Measurements from ENCODE around the gene KDELR1. TPM values are rescaled to one million over a fixed set of nuclear protein-coding genes. Genes with fewer than 3 reads are reported as not detected.
A peak's percentile ranks its signal among the peaks of the same experiment; 100 is the strongest.

The KDELR1 gene
- total RNA-seq (ENCODE audit: unreplicated experiment), result 325 TPM
- long read RNA-seq, transcript KDELR1-201 (5 exons, 1,557 nt), result major isoform, 140 of 151 reads
- long read RNA-seq, partial matches to known transcripts, result 7 of 151 reads
- long read RNA-seq, other reads (novel, unspliced or antisense), result 0 of 151 reads

- DNase-seq (ENCODE audit: low spot score), result peak; percentile 87
- peak within 1 kb of the TSS; percentile 98 for H3K4me3 Mint-ChIP-seq (ENCODE audit: unreplicated experiment)
- TF ChIP-seq, protein P1, sequence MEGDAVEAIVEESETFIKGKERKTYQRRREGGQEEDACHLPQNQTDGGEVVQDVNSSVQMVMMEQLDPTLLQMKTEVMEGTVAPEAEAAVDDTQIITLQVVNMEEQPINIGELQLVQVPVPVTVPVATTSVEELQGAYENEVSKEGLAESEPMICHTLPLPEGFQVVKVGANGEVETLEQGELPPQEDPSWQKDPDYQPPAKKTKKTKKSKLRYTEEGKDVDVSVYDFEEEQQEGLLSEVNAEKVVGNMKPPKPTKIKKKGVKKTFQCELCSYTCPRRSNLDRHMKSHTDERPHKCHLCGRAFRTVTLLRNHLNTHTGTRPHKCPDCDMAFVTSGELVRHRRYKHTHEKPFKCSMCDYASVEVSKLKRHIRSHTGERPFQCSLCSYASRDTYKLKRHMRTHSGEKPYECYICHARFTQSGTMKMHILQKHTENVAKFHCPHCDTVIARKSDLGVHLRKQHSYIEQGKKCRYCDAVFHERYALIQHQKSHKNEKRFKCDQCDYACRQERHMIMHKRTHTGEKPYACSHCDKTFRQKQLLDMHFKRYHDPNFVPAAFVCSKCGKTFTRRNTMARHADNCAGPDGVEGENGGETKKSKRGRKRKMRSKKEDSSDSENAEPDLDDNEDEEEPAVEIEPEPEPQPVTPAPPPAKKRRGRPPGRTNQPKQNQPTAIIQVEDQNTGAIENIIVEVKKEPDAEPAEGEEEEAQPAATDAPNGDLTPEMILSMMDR (IDR thresholded peaks at IDR 0.05; ENCODE audit: unreplicated experiment), result peak; percentile 82
- peaks cover 21% of the 10 kb centered on the region for H3K36me3 Mint-ChIP-seq (ENCODE audit: low read depth, unreplicated experiment)
- peaks cover 13% of the 10 kb centered on the region for H3K4me1 Mint-ChIP-seq (ENCODE audit: unreplicated experiment)
- H3K9me3 Mint-ChIP-seq (ENCODE audit: unreplicated experiment), result peaks cover 4% of the 10 kb centered on the region
- H3K27me3 Mint-ChIP-seq (ENCODE audit: unreplicated experiment), result peaks cover 16% of the 10 kb centered on the region
- peak within 1 kb of the TSS; percentile 81 for H3K27ac Mint-ChIP-seq (ENCODE audit: unreplicated experiment)
Measured at GRCh38 chr19:48391100-48392005, at the start of gene KDELR1. KDELR1 (minus strand) TSS chr19:48391551; CDS start chr19:48391358, 193 bp downstream.

GRCh38 chr19:48436586-48436985 lies 45.2 kb upstream of the KDELR1 start:
- H3K27me3 Mint-ChIP-seq (ENCODE audit: unreplicated experiment), result peaks cover 9% of the 10 kb centered on the region
- no peaks in the 10 kb centered on the region for H3K4me1 Mint-ChIP-seq (ENCODE audit: unreplicated experiment)
- TF ChIP-seq, protein P1 (IDR thresholded peaks at IDR 0.05; ENCODE audit: unreplicated experiment), result no peak
- no peak for DNase-seq (ENCODE audit: low spot score)
- no peaks in the 10 kb centered on the region for H3K9me3 Mint-ChIP-seq (ENCODE audit: unreplicated experiment)
- H3K4me3 Mint-ChIP-seq (ENCODE audit: unreplicated experiment), result no peak overlapping the region
- H3K36me3 Mint-ChIP-seq (ENCODE audit: low read depth, unreplicated experiment), result peaks cover 16% of the 10 kb centered on the region
- H3K27ac Mint-ChIP-seq (ENCODE audit: unreplicated experiment), result no peak overlapping the region

GRCh38 chr19:48433337-48433736 lies 42.0 kb upstream of the KDELR1 start:
- peaks cover 16% of the 10 kb centered on the region for H3K36me3 Mint-ChIP-seq (ENCODE audit: low read depth, unreplicated experiment)
- H3K27ac Mint-ChIP-seq (ENCODE audit: unreplicated experiment), result no peak overlapping the region
- no peak overlapping the region for H3K4me3 Mint-ChIP-seq (ENCODE audit: unreplicated experiment)
- no peaks in the 10 kb centered on the region for H3K4me1 Mint-ChIP-seq (ENCODE audit: unreplicated experiment)
- H3K27me3 Mint-ChIP-seq (ENCODE audit: unreplicated experiment), result peaks cover 4% of the 10 kb centered on the region
- TF ChIP-seq, protein P1 (IDR thresholded peaks at IDR 0.05; ENCODE audit: unreplicated experiment), result no peak
- H3K9me3 Mint-ChIP-seq (ENCODE audit: unreplicated experiment), result no peaks in the 10 kb centered on the region
- DNase-seq (ENCODE audit: low spot score), result no peak

DNA sequence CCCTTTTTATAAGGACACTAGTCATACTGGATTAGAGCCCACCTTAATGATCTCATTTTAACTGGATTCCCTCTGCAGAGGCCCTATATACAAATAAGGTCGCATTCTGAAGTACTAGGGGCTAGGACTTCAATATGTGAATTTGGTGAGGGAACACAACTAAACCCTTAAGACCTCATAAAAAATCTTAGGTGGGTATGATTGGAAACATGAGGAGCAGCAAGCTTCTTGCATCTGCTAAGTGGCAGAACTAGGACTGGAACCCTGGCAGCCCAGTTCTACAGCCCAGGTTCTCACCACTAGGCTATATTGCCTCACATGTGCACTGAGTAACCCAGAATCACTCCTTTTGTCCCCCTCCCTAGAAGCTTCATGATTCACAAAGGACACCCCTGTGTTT lies 37.3 kb upstream of the KDELR1 start:
- Mint-ChIP-seq H3K4me1 (ENCODE audit: unreplicated experiment) (peaks cover 14% of the 10 kb centered on the region), H3K27me3 (ENCODE audit: unreplicated experiment) (peaks cover 10% of the 10 kb centered on the region), H3K4me3 (ENCODE audit: unreplicated experiment) (no peak overlapping the region), H3K27ac (ENCODE audit: unreplicated experiment) (no peak overlapping the region), H3K9me3 (ENCODE audit: unreplicated experiment) (no peaks in the 10 kb centered on the region), H3K36me3 (ENCODE audit: low read depth, unreplicated experiment) (peaks cover 11% of the 10 kb centered on the region)
- TF ChIP-seq, protein P1 (IDR thresholded peaks at IDR 0.05; ENCODE audit: unreplicated experiment), result no peak
- DNase-seq (ENCODE audit: low spot score), result no peak
